Stimulated activated CD8-positive, alpha-beta memory T cell treated with anti-CD3 and anti-CD28 coated beads, Interleukin-7, amount 100 ng/mL, for 1 hour (primary cell): ENCODE results near the gene ITGA4.

Experiments
- DNase-seq, 2 donors: peaks; one replicate each; pipeline ENCODE4 v3.0.0-alpha.2; 2020; ENCODE audit warnings: low read depth in 2 of 2

Gene ITGA4

GRCh38 chr2:181575024-181575649 lies 118.0 kb downstream of the ITGA4 start:
- no peak for DNase-seq

- no peak for DNase-seq
Measured at GRCh38 chr2:181575650-181576025, 118.5 kb downstream of the ITGA4 start.

GRCh38 chr2:181576431-181576830 lies 119.2 kb downstream of the ITGA4 start:
- no peak for DNase-seq

GRCh38 chr2:181578829-181579228 lies 121.6 kb downstream of the ITGA4 start:
- DNase-seq = no peak

GRCh38 chr2:181581534-181581933 lies 124.3 kb downstream of the ITGA4 start:
- DNase-seq = no peak

GRCh38 chr2:181585732-181586131 lies 128.5 kb downstream of the ITGA4 start:
- DNase-seq = no peak
